Natural killer cell (primary cell): ENCODE data around the gene CD7. TPM values are rescaled to one million over a fixed set of nuclear protein-coding genes. Genes with fewer than 3 reads are reported as not detected.

Experiments
- ATAC-seq, 3 donors: fragments of 150-1000 bp in 2 of 3; fragments of 200-7000 bp in 1 of 3; cut with Tn5 transposase; 1 replicate in 1 of 3; 2 replicates in 2 of 3; pipeline ENCODE4 v1.10.0; 2021; ENCODE audit warnings: mild to moderate bottlenecking in 2 of 3, moderate library complexity in 2 of 3
- DNase-seq, 2 donors: peaks; one replicate each; pipeline versions ENCODE4 v3.0.0 to v3.0.0-alpha.2; 2013 to 2021; ENCODE audit warnings: mixed read lengths in 1 of 2
- H3K27ac ChIP-seq: one replicate; pipeline ENCODE4 v1.5.1; 2013; ENCODE audit warnings: mild to moderate bottlenecking, low read length
- H3K27me3 ChIP-seq: one replicate; pipeline ENCODE4 v1.6.1; 2013; ENCODE audit warnings: low read length; ENCODE audit not compliant: control insufficient read depth, insufficient read depth
- H3K36me3 ChIP-seq: one replicate; pipeline ENCODE4 v1.6.1; 2013; ENCODE audit warnings: low read length; ENCODE audit not compliant: control insufficient read depth, insufficient read depth
- H3K4me1 ChIP-seq: one replicate; pipeline ENCODE4 v1.6.1; 2013; ENCODE audit warnings: low read length; ENCODE audit not compliant: control insufficient read depth, insufficient read depth
- H3K4me3 ChIP-seq: one replicate; pipeline ENCODE4 v1.5.1; 2013; ENCODE audit warnings: low read length
- H3K9me3 ChIP-seq: one replicate; pipeline ENCODE4 v1.6.1; 2013; ENCODE audit warnings: low read length; ENCODE audit not compliant: control insufficient read depth, insufficient read depth
- H3K27ac Mint-ChIP-seq, 2 donors: one replicate each; pipeline ENCODE4 v1.8.0; 2022; ENCODE audit warnings: mild to moderate bottlenecking in 2 of 2, mixed read lengths in 2 of 2, moderate library complexity in 1 of 2
- H3K27me3 Mint-ChIP-seq, 2 donors: one replicate each; pipeline ENCODE4 v1.8.0; 2022; ENCODE audit warnings: low read depth in 2 of 2, mixed read lengths in 2 of 2
- H3K36me3 Mint-ChIP-seq: one replicate; pipeline ENCODE4 v1.8.0; 2022; ENCODE audit warnings: mixed read lengths
- H3K4me1 Mint-ChIP-seq, 2 donors: one replicate each; pipeline ENCODE4 v1.8.0; 2022; ENCODE audit warnings: mixed read lengths in 2 of 2
- H3K4me3 Mint-ChIP-seq: one replicate; pipeline ENCODE4 v1.8.0; 2022; ENCODE audit warnings: mild to moderate bottlenecking, moderate library complexity, mixed read lengths
- H3K9me3 Mint-ChIP-seq, 2 donors: one replicate each; pipeline ENCODE4 v1.8.0; 2022; ENCODE audit warnings: mixed read lengths in 2 of 2
- WGBS: methylation state at CpG from one replicate; pipeline ENCODE4 v1.1.7; 2013; ENCODE audit warnings: missing lambda C conversion rate; ENCODE audit not compliant: insufficient coverage; 5-methylcytosine and 5-hydroxymethylcytosine counted together
- intact Hi-C: fragments of 100-400 bp; cut with micrococcal nuclease; formaldehyde crosslinking; loops from one replicate; pipeline ENCODE4 v1.14.2; 2022
- total RNA-seq, 4 donors: library from RNA; stranded (reverse); fragments of 120-200 nt in 1 of 4; gene quantifications; one replicate each; pipeline versions ENCODE4 v1.2.3 to v1.2.4, GENCODE V29; 2013 to 2022
- TF ChIP-seq, protein P1 (sequence below): fragments of 200-600 bp; IDR thresholded peaks from one replicate; pipeline ENCODE4 v1.8.0; 2022; ENCODE audit warnings: antibody characterized with exemption

Gene CD7
- total RNA-seq, 3 donors from 2014 or later (not counting 1 experiment from before 2014, with no cell fraction given): 464 to 564 (median 522) TPM

- TF ChIP-seq, protein P1, sequence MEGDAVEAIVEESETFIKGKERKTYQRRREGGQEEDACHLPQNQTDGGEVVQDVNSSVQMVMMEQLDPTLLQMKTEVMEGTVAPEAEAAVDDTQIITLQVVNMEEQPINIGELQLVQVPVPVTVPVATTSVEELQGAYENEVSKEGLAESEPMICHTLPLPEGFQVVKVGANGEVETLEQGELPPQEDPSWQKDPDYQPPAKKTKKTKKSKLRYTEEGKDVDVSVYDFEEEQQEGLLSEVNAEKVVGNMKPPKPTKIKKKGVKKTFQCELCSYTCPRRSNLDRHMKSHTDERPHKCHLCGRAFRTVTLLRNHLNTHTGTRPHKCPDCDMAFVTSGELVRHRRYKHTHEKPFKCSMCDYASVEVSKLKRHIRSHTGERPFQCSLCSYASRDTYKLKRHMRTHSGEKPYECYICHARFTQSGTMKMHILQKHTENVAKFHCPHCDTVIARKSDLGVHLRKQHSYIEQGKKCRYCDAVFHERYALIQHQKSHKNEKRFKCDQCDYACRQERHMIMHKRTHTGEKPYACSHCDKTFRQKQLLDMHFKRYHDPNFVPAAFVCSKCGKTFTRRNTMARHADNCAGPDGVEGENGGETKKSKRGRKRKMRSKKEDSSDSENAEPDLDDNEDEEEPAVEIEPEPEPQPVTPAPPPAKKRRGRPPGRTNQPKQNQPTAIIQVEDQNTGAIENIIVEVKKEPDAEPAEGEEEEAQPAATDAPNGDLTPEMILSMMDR: no peak
- Mint-ChIP-seq H3K4me1 (peaks cover 6% of the 10 kb centered on the region in 2 donors), H3K9me3 (no peaks in the 10 kb centered on the region), H3K36me3 (no peaks in the 10 kb centered on the region), H3K27ac (no peak overlapping the region), H3K4me3 (no peak overlapping the region), H3K27me3 (peaks cover 0 to under 1% of the 10 kb centered on the region in 2 donors)
- Histone ChIP-seq H3K27me3 (no peaks in the 10 kb centered on the region), H3K4me1 (peaks cover 8% of the 10 kb centered on the region), H3K4me3 (no peak overlapping the region), H3K36me3 (no peaks in the 10 kb centered on the region), H3K9me3 (no peaks in the 10 kb centered on the region), H3K27ac (no peak overlapping the region)
- ATAC-seq (no peak), DNase-seq (no peak)
- WGBS: 94% methylated on average over 16 of the region's 16 CpGs
- intact Hi-C loops: no loop called here
Observed at GRCh38 chr17:82327757-82328140, 10.3 kb upstream of the CD7 start.

DNA sequence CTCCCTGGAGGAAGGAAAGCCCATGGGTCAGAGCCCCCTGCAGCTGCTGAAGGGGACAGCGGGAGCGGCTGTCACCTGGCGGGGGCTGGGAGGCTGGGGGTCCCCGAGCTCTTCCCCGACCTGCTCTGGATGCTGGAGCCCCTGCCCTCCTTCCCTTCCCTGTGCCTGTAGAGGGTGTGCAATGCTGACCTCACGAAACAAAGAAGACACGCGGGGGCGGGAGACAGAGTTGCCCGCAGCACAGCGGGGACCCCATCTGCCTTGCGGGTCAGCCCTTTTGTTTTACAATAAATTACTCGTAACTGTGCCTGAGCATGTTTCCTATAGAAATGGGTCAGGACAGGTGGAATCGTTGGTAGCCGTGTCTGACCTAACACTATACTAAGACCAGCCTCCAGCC is 9.9 kb upstream of the CD7 start:
- no peak for ATAC-seq
- no peaks in the 10 kb centered on the region for H3K36me3 ChIP-seq
- H3K4me3 ChIP-seq: no peak overlapping the region
- Mint-ChIP-seq H3K4me1 (peaks cover under 1 to 1% of the 10 kb centered on the region in 2 donors), H3K4me3 (no peak overlapping the region), H3K9me3 (no peaks in the 10 kb centered on the region), H3K27me3 (no peaks in the 10 kb centered on the region), H3K27ac (no peak overlapping the region), H3K36me3 (no peaks in the 10 kb centered on the region)
- peaks cover 3% of the 10 kb centered on the region for H3K4me1 ChIP-seq
- WGBS: 90% methylated on average over 15 of the region's 15 CpGs
- H3K9me3 ChIP-seq: no peaks in the 10 kb centered on the region
- no peak for DNase-seq
- H3K27me3 ChIP-seq: no peaks in the 10 kb centered on the region
- TF ChIP-seq, protein P1: no peak
- no peak overlapping the region for H3K27ac ChIP-seq
- intact Hi-C loops: no loop called here

GRCh38 chr17:82325286-82326180 is 8.1 kb upstream of the CD7 start:
- ATAC-seq (no peak), DNase-seq (no peak)
- Histone ChIP-seq H3K27ac (no peak overlapping the region), H3K4me1 (peaks cover 18% of the 10 kb centered on the region), H3K4me3 (no peak overlapping the region), H3K36me3 (no peaks in the 10 kb centered on the region), H3K9me3 (no peaks in the 10 kb centered on the region), H3K27me3 (no peaks in the 10 kb centered on the region)
- H3K4me3 Mint-ChIP-seq: no peak overlapping the region
- no peaks in the 10 kb centered on the region for H3K9me3 Mint-ChIP-seq
- TF ChIP-seq, protein P1: no peak
- H3K27me3 Mint-ChIP-seq: no peaks in the 10 kb centered on the region
- no peaks in the 10 kb centered on the region for H3K36me3 Mint-ChIP-seq
- H3K4me1 Mint-ChIP-seq: peaks cover 5% of the 10 kb centered on the region in 2 donors
- H3K27ac Mint-ChIP-seq: no peak overlapping the region
- intact Hi-C loops: no loop called here
- WGBS: 90% methylated on average over 29 of the region's 30 CpGs
